H9 (cell line): ENCODE data around the gene MTURN. TPM values are rescaled to one million over a fixed set of nuclear protein-coding genes. Genes with fewer than 3 reads are reported as not detected.

Experiments used
- DNase-seq: peaks from one replicate; pipeline ENCODE4 v3.0.0-alpha.2; 2017
- H2AFZ ChIP-seq: one replicate; pipeline ENCODE4 v1.6.1; 2013; ENCODE audit warnings: mild to moderate bottlenecking, low read length, control low read depth, moderate library complexity
- H2AK5ac ChIP-seq: 2 replicates; pipeline ENCODE4 v1.6.1; 2013; ENCODE audit warnings: low read length, control low read depth, mixed read lengths; ENCODE audit not compliant: insufficient read length
- H2BK120ac ChIP-seq: one replicate; pipeline ENCODE4 v1.6.1; 2013; ENCODE audit warnings: low read depth, mild to moderate bottlenecking, low read length, control low read depth, inconsistent platforms; ENCODE audit not compliant: poor library complexity, severe bottlenecking
- H2BK12ac ChIP-seq: 2 replicates; pipeline ENCODE4 v1.6.1; 2013; ENCODE audit warnings: low read length, control low read depth, mixed read lengths, low read depth; ENCODE audit not compliant: insufficient read length
- H2BK15ac ChIP-seq: 2 replicates; pipeline ENCODE4 v1.6.1; 2013; ENCODE audit warnings: low read depth, low read length, control low read depth
- H2BK20ac ChIP-seq: one replicate; pipeline ENCODE4 v1.6.1; 2013; ENCODE audit warnings: low read depth, mild to moderate bottlenecking, low read length, control low read depth, inconsistent platforms; ENCODE audit not compliant: poor library complexity, severe bottlenecking
- H2BK5ac ChIP-seq: 2 replicates; pipeline ENCODE4 v1.6.1; 2013; ENCODE audit warnings: low read length, control low read depth, mixed read lengths; ENCODE audit not compliant: insufficient read length
- H3K14ac ChIP-seq: 2 replicates; pipeline ENCODE4 v1.6.1; 2013; ENCODE audit warnings: low read length, control low read depth; ENCODE audit not compliant: insufficient read depth
- H3K18ac ChIP-seq: 2 replicates; pipeline ENCODE4 v1.6.1; 2013; ENCODE audit warnings: low read depth, mild to moderate bottlenecking, mixed read lengths, low read length, control low read depth; ENCODE audit not compliant: insufficient read length
- H3K23ac ChIP-seq: 2 replicates; pipeline ENCODE4 v1.6.1; 2013; ENCODE audit warnings: low read length, control low read depth, mixed read lengths, low read depth; ENCODE audit not compliant: insufficient read length
- H3K23me2 ChIP-seq: 2 replicates; pipeline ENCODE4 v1.6.1; 2013; ENCODE audit warnings: low read depth, mild to moderate bottlenecking, mixed read lengths, low read length, control low read depth; ENCODE audit not compliant: insufficient read length, poor library complexity, severe bottlenecking
- H3K27ac ChIP-seq: 2 replicates; pipeline ENCODE4 v1.5.1; 2013; ENCODE audit warnings: low read length, control low read depth, mixed read lengths, low read depth; ENCODE audit not compliant: insufficient read length
- H3K27me3 ChIP-seq: 2 replicates; pipeline ENCODE4 v1.6.1; 2013; ENCODE audit warnings: low read length, control low read depth, inconsistent platforms; ENCODE audit not compliant: insufficient read depth
- H3K4ac ChIP-seq: 2 replicates; pipeline ENCODE4 v1.6.1; 2013; ENCODE audit warnings: low read depth, mild to moderate bottlenecking, control low read depth, inconsistent platforms, low read length, moderate library complexity
- H3K4me1 ChIP-seq: 2 replicates; pipeline ENCODE4 v1.6.1; 2013; ENCODE audit warnings: low read length, control low read depth, inconsistent platforms; ENCODE audit not compliant: insufficient read depth
- H3K4me2 ChIP-seq: 2 replicates; pipeline ENCODE4 v1.6.1; 2013; ENCODE audit warnings: low read length, control low read depth, mixed read lengths; ENCODE audit not compliant: insufficient read length, insufficient read depth
- H3K56ac ChIP-seq: 2 replicates; pipeline ENCODE4 v1.6.1; 2013; ENCODE audit warnings: low read depth, mild to moderate bottlenecking, mixed read lengths, low read length, control low read depth; ENCODE audit not compliant: insufficient read length
- H3K79me1 ChIP-seq: 2 replicates; pipeline ENCODE4 v1.6.1; 2013; ENCODE audit warnings: low read depth, mild to moderate bottlenecking, moderate library complexity, low read length, control low read depth, inconsistent platforms; ENCODE audit not compliant: insufficient read depth, poor library complexity, severe bottlenecking
- H3K79me2 ChIP-seq: 2 replicates; pipeline ENCODE4 v1.6.1; 2013; ENCODE audit warnings: low read length, control low read depth, inconsistent platforms; ENCODE audit not compliant: insufficient read depth
- H3K9ac ChIP-seq: 2 replicates; pipeline ENCODE4 v1.6.1; 2013; ENCODE audit warnings: low read length, control low read depth, mixed read lengths; ENCODE audit not compliant: insufficient read length; ENCODE audit errors: extremely low read depth
- H3K9me3 ChIP-seq: one replicate; pipeline ENCODE4 v1.6.1; 2013; ENCODE audit warnings: low read depth, low read length, inconsistent platforms; ENCODE audit not compliant: control insufficient read depth
- H3T11ph ChIP-seq: one replicate; pipeline ENCODE4 v1.6.1; 2013; ENCODE audit warnings: mild to moderate bottlenecking, low read length, control low read depth, inconsistent platforms
- H4K20me1 ChIP-seq: one replicate; pipeline ENCODE4 v1.6.1; 2013; ENCODE audit not compliant: control insufficient read depth, insufficient read length, insufficient read depth
- H4K5ac ChIP-seq: 2 replicates; pipeline ENCODE4 v1.6.1; 2013; ENCODE audit warnings: low read depth, mild to moderate bottlenecking, mixed read lengths, low read length, control low read depth; ENCODE audit not compliant: insufficient read length
- H4K8ac ChIP-seq: replicated peaks from 2 replicates; pipeline ENCODE4 v1.6.1; 2013; ENCODE audit warnings: low read length, control low read depth, mixed read lengths, low read depth; ENCODE audit not compliant: insufficient read length
- H4K91ac ChIP-seq: 2 replicates; pipeline ENCODE4 v1.6.1; 2013; ENCODE audit warnings: low read depth, mild to moderate bottlenecking, moderate library complexity, mixed read lengths, low read length, control low read depth; ENCODE audit not compliant: insufficient read length
- H3K27ac Mint-ChIP-seq, 3 experiments: 2 replicates in 2 of 3; 3 replicates in 1 of 3; pipeline ENCODE4 v1.8.0; 2020 to 2021; ENCODE audit warnings: mixed read lengths in 3 of 3, mild to moderate bottlenecking in 1 of 3, moderate library complexity in 1 of 3
- H3K27me3 Mint-ChIP-seq: 2 replicates; pipeline ENCODE4 v1.8.0; 2021; ENCODE audit warnings: low read depth, mild to moderate bottlenecking, moderate library complexity, mixed read lengths
- H3K36me3 Mint-ChIP-seq, 3 experiments: 2 replicates in 2 of 3; 3 replicates in 1 of 3; pipeline ENCODE4 v1.8.0; 2020 to 2021; ENCODE audit warnings: low read depth in 3 of 3, mixed read lengths in 3 of 3; ENCODE audit not compliant: insufficient read depth in 1 of 3
- H3K4me1 Mint-ChIP-seq, 2 experiments: 2 replicates each; pipeline ENCODE4 v1.8.0; 2020; ENCODE audit warnings: mixed read lengths in 2 of 2
- H3K4me3 Mint-ChIP-seq, 2 experiments: 2 replicates in 1 of 2; 3 replicates in 1 of 2; pipeline ENCODE4 v1.8.0; 2020 to 2021; ENCODE audit warnings: mild to moderate bottlenecking in 2 of 2, mixed read lengths in 2 of 2, moderate library complexity in 1 of 2
- H3K9me3 Mint-ChIP-seq, 2 experiments: 2 replicates in 1 of 2; 3 replicates in 1 of 2; pipeline ENCODE4 v1.8.0; 2020; ENCODE audit warnings: mild to moderate bottlenecking in 2 of 2, mixed read lengths in 2 of 2, moderate library complexity in 1 of 2
- WGBS: extraction: QIAGEN DNeasy Blood & Tissue Kit; methylation state at CpG from one replicate; pipeline ENCODE4 v1.1.7; 2013; ENCODE audit warnings: missing lambda C conversion rate, low lambda C conversion rate, mixed read lengths; ENCODE audit not compliant: insufficient read length; ENCODE audit errors: extremely low coverage; 5-methylcytosine and 5-hydroxymethylcytosine counted together
- total RNA-seq: library from RNA; stranded (reverse); gene quantifications from 2 replicates; pipeline ENCODE4 v1.2.1, GENCODE V29; 2021
- TF ChIP-seq, protein P1 (sequence below): fragments of 200-600 bp; sonication (generic); conservative IDR thresholded peaks from 3 replicates; pipeline ENCODE4 v1.8.0; 2021; ENCODE audit warnings: antibody characterized with exemption, mild to moderate bottlenecking

MTURN gene
- total RNA-seq, 1 experiment from 2014 or later = 3.4 TPM

DNA sequence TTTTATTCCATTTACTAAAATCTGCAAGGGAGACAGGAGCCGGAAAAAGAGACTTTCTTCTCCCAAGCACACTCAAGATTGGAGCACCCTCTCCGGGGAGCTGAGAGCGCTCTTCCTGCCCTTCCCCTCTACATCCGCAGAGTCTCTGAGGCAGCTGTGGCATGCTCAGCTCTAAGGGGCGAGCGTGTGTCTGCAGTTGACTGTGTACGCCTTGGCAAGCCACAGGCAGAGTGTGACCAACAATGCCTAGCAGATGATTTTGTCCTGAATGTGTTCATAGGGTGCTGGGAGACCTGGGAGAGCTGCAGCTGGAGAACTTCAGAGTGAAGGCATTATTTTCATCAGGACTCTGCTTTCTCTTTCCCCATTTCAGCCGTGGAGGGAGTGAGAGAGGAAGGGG, 20.7 kb downstream of the MTURN start:
- Histone ChIP-seq H3K79me1 (no peaks in the 10 kb centered on the region), H3K4me1 (peaks cover 5% of the 10 kb centered on the region; the same call in 1 of the 2 replicates), H3K9me3 (no peaks in the 10 kb centered on the region), H2BK15ac (no peak overlapping the region), H4K8ac (no peak overlapping the region), H3K23ac (no peak overlapping the region), H2BK20ac (no peak overlapping the region), H3T11ph (no peak overlapping the region), H2BK12ac (no peak overlapping the region), H2AFZ (no peak overlapping the region), H3K14ac (no peak overlapping the region), H3K23me2 (no peaks in the 10 kb centered on the region), H3K9ac (no peak overlapping the region), H3K4me2 (no peak overlapping the region), H3K18ac (no peak overlapping the region), H3K79me2 (no peaks in the 10 kb centered on the region), H3K27me3 (no peaks in the 10 kb centered on the region), H4K91ac (no peak overlapping the region), H2AK5ac (no peak overlapping the region), H3K56ac (no peak overlapping the region), H3K4ac (no peak overlapping the region), H2BK120ac (no peak overlapping the region), H2BK5ac (no peak overlapping the region), H4K5ac (no peak overlapping the region), H4K20me1 (no peaks in the 10 kb centered on the region), H3K27ac (no peak overlapping the region)
- H3K4me1 Mint-ChIP-seq = peaks cover 20 to 36% of the 10 kb centered on the region in 2 experiments
- H3K9me3 Mint-ChIP-seq = no peaks in the 10 kb centered on the region
- no peak overlapping the region for H3K4me3 Mint-ChIP-seq
- H3K27me3 Mint-ChIP-seq = no peaks in the 10 kb centered on the region
- TF ChIP-seq, protein P1, sequence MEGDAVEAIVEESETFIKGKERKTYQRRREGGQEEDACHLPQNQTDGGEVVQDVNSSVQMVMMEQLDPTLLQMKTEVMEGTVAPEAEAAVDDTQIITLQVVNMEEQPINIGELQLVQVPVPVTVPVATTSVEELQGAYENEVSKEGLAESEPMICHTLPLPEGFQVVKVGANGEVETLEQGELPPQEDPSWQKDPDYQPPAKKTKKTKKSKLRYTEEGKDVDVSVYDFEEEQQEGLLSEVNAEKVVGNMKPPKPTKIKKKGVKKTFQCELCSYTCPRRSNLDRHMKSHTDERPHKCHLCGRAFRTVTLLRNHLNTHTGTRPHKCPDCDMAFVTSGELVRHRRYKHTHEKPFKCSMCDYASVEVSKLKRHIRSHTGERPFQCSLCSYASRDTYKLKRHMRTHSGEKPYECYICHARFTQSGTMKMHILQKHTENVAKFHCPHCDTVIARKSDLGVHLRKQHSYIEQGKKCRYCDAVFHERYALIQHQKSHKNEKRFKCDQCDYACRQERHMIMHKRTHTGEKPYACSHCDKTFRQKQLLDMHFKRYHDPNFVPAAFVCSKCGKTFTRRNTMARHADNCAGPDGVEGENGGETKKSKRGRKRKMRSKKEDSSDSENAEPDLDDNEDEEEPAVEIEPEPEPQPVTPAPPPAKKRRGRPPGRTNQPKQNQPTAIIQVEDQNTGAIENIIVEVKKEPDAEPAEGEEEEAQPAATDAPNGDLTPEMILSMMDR = no peak
- H3K36me3 Mint-ChIP-seq = peaks cover 0 to 2% (median 0%) of the 10 kb centered on the region in 3 experiments; a peak in 1 of 7 replicates
- WGBS = no CpG with 5 or more reads among the region's 8 CpGs
- no peak for DNase-seq
- H3K27ac Mint-ChIP-seq = peak overlapping the region in 1 of 3 experiments; percentile 69; a peak in 2 of 7 replicates
